GM21528 (cell line): ENCODE measurements around the gene MCF2L2.
"Not testable (repeated sequence)": the region's sequence is repeated elsewhere in the genome, so short reads cannot be mapped to it uniquely, and the experiment has no call there.

Source experiments
- ATAC-seq: cut with Tn5 transposase; IDR thresholded peaks from one replicate; pipeline ENCODE4 v1.9.1; 2021; ENCODE audit warnings: mild to moderate bottlenecking, moderate library complexity; ENCODE audit not compliant: unreplicated experiment, low FRiP score

Gene MCF2L2

GRCh38 chr3:183252973-183253527 is 175.4 kb downstream of the MCF2L2 start, which contains the start of gene B3GNT5:
Gene B3GNT5, plus strand, starts transcription at chr3:183253253. Its CDS starts 16,546 bp downstream, at chr3:183269799.
- no peak for ATAC-seq

- no peak for ATAC-seq
These were observed 176.2 kb downstream of the MCF2L2 start for GRCh38 chr3:183252118-183252782.

- ATAC-seq: no peak
These were observed 179.3 kb downstream of the MCF2L2 start for GRCh38 chr3:183249006-183249718.

- no peak for ATAC-seq
These were observed 181.3 kb downstream of the MCF2L2 start for GRCh38 chr3:183247011-183247589.

- no peak for ATAC-seq
These were observed 183.4 kb downstream of the MCF2L2 start for GRCh38 chr3:183244981-183245476.

- no peak for ATAC-seq
These were observed 184.2 kb downstream of the MCF2L2 start for GRCh38 chr3:183244219-183244618.

GRCh38 chr3:183242431-183242830 is 186.0 kb downstream of the MCF2L2 start:
- ATAC-seq: no peak

GRCh38 chr3:183239046-183239445 is 189.4 kb downstream of the MCF2L2 start:
- no peak for ATAC-seq

GRCh38 chr3:183233966-183234365 is 194.5 kb downstream of the MCF2L2 start:
- no peak for ATAC-seq

GRCh38 chr3:183230826-183231225 is 197.6 kb downstream of the MCF2L2 start:
- no peak for ATAC-seq

- ATAC-seq: not testable (repeated sequence)
These were observed 198.2 kb downstream of the MCF2L2 start for GRCh38 chr3:183230251-183230650.

- no peak for ATAC-seq
These were observed 199.2 kb downstream of the MCF2L2 start for GRCh38 chr3:183229178-183229577.

- ATAC-seq: no peak
These were observed 200.8 kb downstream of the MCF2L2 start for GRCh38 chr3:183227586-183227985.

GRCh38 chr3:183226333-183226890 is 202.0 kb downstream of the MCF2L2 start:
- no peak for ATAC-seq

GRCh38 chr3:183224180-183224970 is 204.0 kb downstream of the MCF2L2 start:
- no peak for ATAC-seq

GRCh38 chr3:183222631-183223235 is 205.7 kb downstream of the MCF2L2 start:
- no peak for ATAC-seq

- no peak for ATAC-seq
These were observed 207.6 kb downstream of the MCF2L2 start for GRCh38 chr3:183220828-183221227.

- ATAC-seq: no peak
These were observed 209.6 kb downstream of the MCF2L2 start for GRCh38 chr3:183218826-183219225.

GRCh38 chr3:183217548-183218332 is 210.7 kb downstream of the MCF2L2 start:
- no peak for ATAC-seq
